SK-N-SH treated with all-trans-retinoic acid at 6 μM for 48 hours (cell line): Measurements from ENCODE around the gene RCOR2.

ENCODE experiments used
- ATAC-seq: fragments of 200-7000 bp; cut with Tn5 transposase; 3 replicates; pipeline ENCODE4 v1.9.1; 2020; ENCODE audit warnings: mild to moderate bottlenecking, moderate library complexity
- ARNTL ChIP-seq: fragments of 450-650 bp; formaldehyde crosslinking; IDR thresholded peaks from 2 replicates; pipeline ENCODE4 v1.5.0; 2020; ENCODE audit warnings: low read depth, mild to moderate bottlenecking, moderate library complexity, borderline replicate concordance
- BACH2 ChIP-seq: fragments of 250-450 bp; sonication (Bioruptor Pico); IDR thresholded peaks from 2 replicates; pipeline ENCODE4 v1.9.0; 2021; ENCODE audit warnings: mild to moderate bottlenecking, borderline replicate concordance
- CSDC2 ChIP-seq: fragments of 250-450 bp; sonication (Bioruptor Pico); IDR thresholded peaks from 2 replicates; pipeline ENCODE4 v1.5.0; 2020; ENCODE audit warnings: mild to moderate bottlenecking, moderate library complexity
- ESRRG ChIP-seq: fragments of 250-450 bp; sonication (Bioruptor Pico); IDR thresholded peaks from 2 replicates; pipeline ENCODE4 v1.6.1; 2021; ENCODE audit warnings: mild to moderate bottlenecking
- GLIS3 ChIP-seq: fragments of 250-450 bp; sonication (Bioruptor Pico); IDR thresholded peaks from 2 replicates; pipeline ENCODE4 v1.5.0; 2020; ENCODE audit warnings: mild to moderate bottlenecking, moderate library complexity
- ISL1 ChIP-seq: fragments of 250-450 bp; sonication (Bioruptor Pico); IDR thresholded peaks from 2 replicates; pipeline ENCODE4 v2.1.2; 2022; ENCODE audit warnings: mild to moderate bottlenecking, moderate library complexity
- OSR1 ChIP-seq: fragments of 250-450 bp; sonication (Bioruptor Pico); IDR thresholded peaks from 2 replicates; pipeline ENCODE4 v1.8.0; 2022; ENCODE audit warnings: moderate library complexity, mild to moderate bottlenecking, inconsistent platforms
- PPARA ChIP-seq: fragments of 250-450 bp; sonication (Bioruptor Pico); IDR thresholded peaks from 2 replicates; pipeline ENCODE4 v1.5.0; 2020; ENCODE audit warnings: mild to moderate bottlenecking, borderline replicate concordance
- RARB ChIP-seq: fragments of 250-450 bp; sonication (Bioruptor Pico); IDR thresholded peaks from 2 replicates; pipeline ENCODE4 v1.8.0; 2021; ENCODE audit warnings: mild to moderate bottlenecking, moderate library complexity
- SNAI2 ChIP-seq: fragments of 250-450 bp; sonication (Bioruptor Pico); IDR thresholded peaks from 2 replicates; pipeline ENCODE4 v1.5.0; 2020; ENCODE audit warnings: mild to moderate bottlenecking, moderate library complexity
- TCF4 ChIP-seq: fragments of 250-450 bp; sonication (Bioruptor Pico); IDR thresholded peaks from 2 replicates; pipeline ENCODE4 v1.8.0; 2021; ENCODE audit warnings: mild to moderate bottlenecking, moderate library complexity, borderline replicate concordance
- TSHZ2 ChIP-seq: fragments of 250-450 bp; sonication (Bioruptor Pico); IDR thresholded peaks from 2 replicates; pipeline ENCODE4 v1.5.0; 2020; ENCODE audit warnings: mild to moderate bottlenecking, moderate library complexity
- ZC3H10 ChIP-seq: fragments of 250-450 bp; sonication (Bioruptor Pico); IDR thresholded peaks from 2 replicates; pipeline ENCODE4 v1.5.1; 2021; ENCODE audit warnings: mild to moderate bottlenecking, moderate library complexity
- ZFP3 ChIP-seq: fragments of 250-450 bp; sonication (Bioruptor Pico); IDR thresholded peaks from 2 replicates; pipeline ENCODE4 v1.5.0; 2020; ENCODE audit warnings: mild to moderate bottlenecking, moderate library complexity
- ZFP30 ChIP-seq: fragments of 450-650 bp; formaldehyde crosslinking; IDR thresholded peaks from 2 replicates; pipeline ENCODE4 v1.5.0; 2022; ENCODE audit warnings: mild to moderate bottlenecking, moderate library complexity
- ZNF565 ChIP-seq: fragments of 450-650 bp; formaldehyde crosslinking; conservative IDR thresholded peaks from 2 replicates; pipeline ENCODE4 v1.5.0; 2020; ENCODE audit warnings: low read depth, mild to moderate bottlenecking, moderate library complexity
- ZNF70 ChIP-seq: fragments of 450-650 bp; formaldehyde crosslinking; IDR thresholded peaks from 2 replicates; pipeline ENCODE4 v1.5.0; 2020; ENCODE audit warnings: mild to moderate bottlenecking, moderate library complexity
- ZNF8 ChIP-seq: fragments of 450-650 bp; formaldehyde crosslinking; IDR thresholded peaks from 2 replicates; pipeline ENCODE4 v1.5.0; 2020; ENCODE audit warnings: mild to moderate bottlenecking, moderate library complexity
- TF ChIP-seq, protein P1 (sequence below): fragments of 250-450 bp; sonication (Bioruptor Pico); IDR thresholded peaks from 2 replicates; pipeline ENCODE4 v1.8.0; 2020; ENCODE audit warnings: mild to moderate bottlenecking, moderate library complexity, borderline replicate concordance
- TF ChIP-seq, protein P2 (sequence below): fragments of 250-450 bp; sonication (Bioruptor Pico); IDR thresholded peaks from 2 replicates; pipeline ENCODE4 v1.5.1; 2021; ENCODE audit warnings: mild to moderate bottlenecking, moderate library complexity
- TF ChIP-seq, protein P3 (sequence below): fragments of 250-450 bp; sonication (Bioruptor Pico); IDR thresholded peaks from 2 replicates; pipeline ENCODE4 v1.5.1; 2020; ENCODE audit warnings: low read depth, mild to moderate bottlenecking, moderate library complexity
- TF ChIP-seq, protein P4 (sequence below): fragments of 250-450 bp; sonication (Bioruptor Pico); IDR thresholded peaks from 2 replicates; pipeline ENCODE4 v1.8.0; 2021; ENCODE audit warnings: low read depth, mild to moderate bottlenecking, moderate library complexity, borderline replicate concordance

The RCOR2 gene

GRCh38 chr11:63952570-63952969 is 35.6 kb upstream of the RCOR2 start:
- no peak for ATAC-seq
- TF ChIP-seq OSR1 (CRISPR knock-in tag) (no peak), ESRRG (CRISPR knock-in tag) (no peak), PPARA (no peak), ISL1 (no peak), CSDC2 (CRISPR knock-in tag) (no peak), SNAI2 (CRISPR knock-in tag) (no peak), GLIS3 (no peak), ZNF8 (CRISPR knock-in tag) (no peak), ZFP3 (CRISPR knock-in tag) (no peak), ZNF565 (no peak), ARNTL (CRISPR knock-in tag) (no peak), TCF4 (CRISPR knock-in tag) (no peak), ZC3H10 (no peak), RARB (CRISPR knock-in tag) (no peak), BACH2 (no peak)
- TF ChIP-seq, protein P1, sequence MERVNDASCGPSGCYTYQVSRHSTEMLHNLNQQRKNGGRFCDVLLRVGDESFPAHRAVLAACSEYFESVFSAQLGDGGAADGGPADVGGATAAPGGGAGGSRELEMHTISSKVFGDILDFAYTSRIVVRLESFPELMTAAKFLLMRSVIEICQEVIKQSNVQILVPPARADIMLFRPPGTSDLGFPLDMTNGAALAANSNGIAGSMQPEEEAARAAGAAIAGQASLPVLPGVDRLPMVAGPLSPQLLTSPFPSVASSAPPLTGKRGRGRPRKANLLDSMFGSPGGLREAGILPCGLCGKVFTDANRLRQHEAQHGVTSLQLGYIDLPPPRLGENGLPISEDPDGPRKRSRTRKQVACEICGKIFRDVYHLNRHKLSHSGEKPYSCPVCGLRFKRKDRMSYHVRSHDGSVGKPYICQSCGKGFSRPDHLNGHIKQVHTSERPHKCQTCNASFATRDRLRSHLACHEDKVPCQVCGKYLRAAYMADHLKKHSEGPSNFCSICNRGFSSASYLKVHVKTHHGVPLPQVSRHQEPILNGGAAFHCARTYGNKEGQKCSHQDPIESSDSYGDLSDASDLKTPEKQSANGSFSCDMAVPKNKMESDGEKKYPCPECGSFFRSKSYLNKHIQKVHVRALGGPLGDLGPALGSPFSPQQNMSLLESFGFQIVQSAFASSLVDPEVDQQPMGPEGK (CRISPR knock-in tag): no peak
- TF ChIP-seq, protein P2, sequence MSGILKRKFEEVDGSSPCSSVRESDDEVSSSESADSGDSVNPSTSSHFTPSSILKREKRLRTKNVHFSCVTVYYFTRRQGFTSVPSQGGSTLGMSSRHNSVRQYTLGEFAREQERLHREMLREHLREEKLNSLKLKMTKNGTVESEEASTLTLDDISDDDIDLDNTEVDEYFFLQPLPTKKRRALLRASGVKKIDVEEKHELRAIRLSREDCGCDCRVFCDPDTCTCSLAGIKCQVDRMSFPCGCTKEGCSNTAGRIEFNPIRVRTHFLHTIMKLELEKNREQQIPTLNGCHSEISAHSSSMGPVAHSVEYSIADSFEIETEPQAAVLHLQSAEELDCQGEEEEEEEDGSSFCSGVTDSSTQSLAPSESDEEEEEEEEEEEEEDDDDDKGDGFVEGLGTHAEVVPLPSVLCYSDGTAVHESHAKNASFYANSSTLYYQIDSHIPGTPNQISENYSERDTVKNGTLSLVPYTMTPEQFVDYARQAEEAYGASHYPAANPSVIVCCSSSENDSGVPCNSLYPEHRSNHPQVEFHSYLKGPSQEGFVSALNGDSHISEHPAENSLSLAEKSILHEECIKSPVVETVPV (CRISPR knock-in tag): no peak
- TF ChIP-seq, all 23 proteins: peak for 0

DNA sequence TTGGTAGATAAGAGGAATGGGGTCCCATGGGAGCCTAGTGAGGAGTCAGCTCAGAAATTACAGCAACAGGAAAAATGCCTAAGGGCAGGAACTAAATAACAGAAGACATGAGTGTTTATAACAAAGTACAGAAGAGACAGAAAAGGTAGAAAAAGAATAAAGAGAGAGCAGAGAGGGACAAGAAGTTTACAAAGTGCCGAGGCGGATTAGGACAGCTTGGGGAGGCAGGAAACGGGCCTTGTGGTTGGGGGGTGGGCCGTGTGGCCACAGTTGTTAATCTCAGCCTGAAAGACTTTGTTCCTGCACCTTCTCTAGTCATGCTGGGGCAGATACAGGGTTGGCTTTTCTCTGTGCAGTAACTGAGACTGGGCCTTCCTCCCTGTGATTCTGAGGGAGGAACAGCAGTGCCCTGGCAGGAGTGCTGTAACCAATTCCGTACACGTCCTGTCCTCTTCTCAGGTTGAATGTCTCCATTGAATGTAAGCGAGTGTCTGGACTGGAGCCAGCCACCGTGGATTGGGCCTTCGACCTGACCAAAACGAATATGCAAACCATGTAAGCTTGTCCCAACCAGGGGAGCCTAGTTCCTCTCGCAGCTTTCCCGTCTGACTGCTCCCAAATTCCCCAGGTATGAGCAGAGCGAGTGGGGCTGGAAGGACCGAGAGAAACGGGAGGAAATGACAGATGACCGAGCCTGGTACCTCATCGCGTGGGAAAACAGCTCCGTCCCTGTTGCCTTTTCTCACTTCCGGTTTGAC is 35.0 kb upstream of the RCOR2 start:
- no peak for ATAC-seq
- TF ChIP-seq ZNF70 (CRISPR knock-in tag) (no peak), TSHZ2 (no peak), ZC3H10 (no peak), ARNTL (CRISPR knock-in tag) (no peak), ZNF565 (no peak), ISL1 (no peak), ZNF8 (CRISPR knock-in tag) (no peak), SNAI2 (CRISPR knock-in tag) (no peak)
- TF ChIP-seq, protein P1 (CRISPR knock-in tag): no peak
- TF ChIP-seq, protein P3, sequence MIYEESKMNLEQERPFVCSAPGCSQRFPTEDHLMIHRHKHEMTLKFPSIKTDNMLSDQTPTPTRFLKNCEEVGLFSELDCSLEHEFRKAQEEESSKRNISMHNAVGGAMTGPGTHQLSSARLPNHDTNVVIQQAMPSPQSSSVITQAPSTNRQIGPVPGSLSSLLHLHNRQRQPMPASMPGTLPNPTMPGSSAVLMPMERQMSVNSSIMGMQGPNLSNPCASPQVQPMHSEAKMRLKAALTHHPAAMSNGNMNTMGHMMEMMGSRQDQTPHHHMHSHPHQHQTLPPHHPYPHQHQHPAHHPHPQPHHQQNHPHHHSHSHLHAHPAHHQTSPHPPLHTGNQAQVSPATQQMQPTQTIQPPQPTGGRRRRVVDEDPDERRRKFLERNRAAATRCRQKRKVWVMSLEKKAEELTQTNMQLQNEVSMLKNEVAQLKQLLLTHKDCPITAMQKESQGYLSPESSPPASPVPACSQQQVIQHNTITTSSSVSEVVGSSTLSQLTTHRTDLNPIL: no peak

DNA sequence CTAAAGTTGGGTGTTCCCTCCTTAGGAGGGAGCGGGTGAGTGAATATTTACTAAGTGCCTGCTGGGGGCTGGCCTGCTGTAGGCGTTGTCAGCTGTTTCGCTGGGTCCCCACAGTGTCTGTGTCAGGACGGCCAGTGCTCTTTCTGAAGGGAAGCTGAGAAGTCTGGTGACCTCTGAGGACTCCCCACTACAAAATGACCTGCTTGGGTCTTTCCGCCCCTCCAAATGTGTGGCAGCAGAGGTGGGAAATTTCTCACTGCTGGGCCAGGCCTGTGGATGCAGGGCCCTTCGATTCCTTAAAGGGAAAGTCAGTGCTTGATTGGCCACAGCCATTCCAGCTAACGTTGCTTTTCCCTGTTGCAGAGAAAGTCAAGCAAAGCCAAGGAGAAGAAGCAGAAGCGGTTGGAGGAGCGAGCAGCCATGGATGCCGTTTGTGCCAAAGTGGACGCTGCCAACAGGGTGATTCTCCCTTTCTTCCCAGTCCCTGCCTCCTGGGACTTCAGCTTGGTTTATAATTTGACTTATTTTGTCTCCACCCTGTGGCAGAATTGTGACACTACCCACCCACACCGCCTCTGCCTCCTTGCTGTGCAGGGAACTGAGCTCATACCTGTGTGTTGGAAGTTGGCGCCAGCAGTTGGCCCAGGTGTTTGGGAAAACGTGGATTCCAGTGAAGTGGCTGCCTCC is 28.7 kb upstream of the RCOR2 start:
- ATAC-seq: peak; percentile 99
- TF ChIP-seq TSHZ2 (no peak), ZFP30 (no peak), ZNF8 (CRISPR knock-in tag) (no peak), ZFP3 (CRISPR knock-in tag) (no peak), ARNTL (CRISPR knock-in tag) (no peak), ZC3H10 (no peak), SNAI2 (CRISPR knock-in tag) (no peak), CSDC2 (CRISPR knock-in tag) (no peak)
- TF ChIP-seq, protein P4, sequence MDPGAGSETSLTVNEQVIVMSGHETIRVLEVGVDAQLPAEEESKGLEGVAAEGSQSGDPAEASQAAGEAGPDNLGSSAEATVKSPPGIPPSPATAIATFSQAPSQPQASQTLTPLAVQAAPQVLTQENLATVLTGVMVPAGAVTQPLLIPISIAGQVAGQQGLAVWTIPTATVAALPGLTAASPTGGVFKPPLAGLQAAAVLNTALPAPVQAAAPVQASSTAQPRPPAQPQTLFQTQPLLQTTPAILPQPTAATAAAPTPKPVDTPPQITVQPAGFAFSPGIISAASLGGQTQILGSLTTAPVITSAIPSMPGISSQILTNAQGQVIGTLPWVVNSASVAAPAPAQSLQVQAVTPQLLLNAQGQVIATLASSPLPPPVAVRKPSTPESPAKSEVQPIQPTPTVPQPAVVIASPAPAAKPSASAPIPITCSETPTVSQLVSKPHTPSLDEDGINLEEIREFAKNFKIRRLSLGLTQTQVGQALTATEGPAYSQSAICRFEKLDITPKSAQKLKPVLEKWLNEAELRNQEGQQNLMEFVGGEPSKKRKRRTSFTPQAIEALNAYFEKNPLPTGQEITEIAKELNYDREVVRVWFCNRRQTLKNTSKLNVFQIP (CRISPR knock-in tag): no peak
